ENCODE measurements around the gene RAB40C. TPM values are rescaled to one million over a fixed set of nuclear protein-coding genes. Genes with fewer than 3 reads are reported as not detected.

The RAB40C gene
- total and polyA plus RNA-seq, 2 donors (not counting 1 experiment from before 2014, with no cell fraction given): 3.2 to 11.6 TPM

DNA sequence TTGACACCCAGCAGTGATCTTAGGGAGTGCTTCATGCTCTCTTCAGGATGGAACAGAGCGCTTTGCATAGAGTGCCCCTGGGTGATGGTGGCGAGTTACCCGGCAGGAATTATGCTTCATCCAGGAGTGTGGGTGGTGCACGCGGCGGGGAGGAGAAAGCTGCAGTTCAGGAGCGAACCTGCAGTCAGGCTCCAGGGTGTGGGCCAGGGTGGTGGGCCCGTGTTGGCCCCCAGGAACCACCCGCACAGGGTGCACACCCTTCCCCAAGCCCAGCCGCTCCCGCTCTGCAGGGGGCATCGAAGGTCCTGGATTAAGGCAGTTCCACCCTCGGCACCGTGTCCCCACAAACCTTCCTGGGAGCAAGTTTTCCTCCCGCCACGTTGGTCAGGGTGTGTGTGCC, 3.9 kb downstream of the RAB40C start:
- H3K4me3 ChIP-seq (replicated peaks in 1 of 4; ENCODE audit: control extremely low read depth in 1 of 4, insufficient read depth in 1 of 4, low read depth in 3 of 4, low read length in 4 of 4): no peak overlapping the region
- H4K20me1 ChIP-seq (ENCODE audit: control insufficient read depth, extremely low read depth, insufficient read depth, low read length): no peaks in the 10 kb centered on the region
- H3K9me3 ChIP-seq (ENCODE audit: control insufficient read depth, insufficient read depth, low read depth, low read length): no peaks in the 10 kb centered on the region
- H3K4me1 ChIP-seq (ENCODE audit: control insufficient read depth, extremely low read depth, insufficient read depth, low read length): peaks cover 5% of the 10 kb centered on the region
- no peak for TF ChIP-seq EZH2 (IDR thresholded peaks at IDR 0.05; ENCODE audit: low read length, missing control alignments)
- TF ChIP-seq, protein P1, sequence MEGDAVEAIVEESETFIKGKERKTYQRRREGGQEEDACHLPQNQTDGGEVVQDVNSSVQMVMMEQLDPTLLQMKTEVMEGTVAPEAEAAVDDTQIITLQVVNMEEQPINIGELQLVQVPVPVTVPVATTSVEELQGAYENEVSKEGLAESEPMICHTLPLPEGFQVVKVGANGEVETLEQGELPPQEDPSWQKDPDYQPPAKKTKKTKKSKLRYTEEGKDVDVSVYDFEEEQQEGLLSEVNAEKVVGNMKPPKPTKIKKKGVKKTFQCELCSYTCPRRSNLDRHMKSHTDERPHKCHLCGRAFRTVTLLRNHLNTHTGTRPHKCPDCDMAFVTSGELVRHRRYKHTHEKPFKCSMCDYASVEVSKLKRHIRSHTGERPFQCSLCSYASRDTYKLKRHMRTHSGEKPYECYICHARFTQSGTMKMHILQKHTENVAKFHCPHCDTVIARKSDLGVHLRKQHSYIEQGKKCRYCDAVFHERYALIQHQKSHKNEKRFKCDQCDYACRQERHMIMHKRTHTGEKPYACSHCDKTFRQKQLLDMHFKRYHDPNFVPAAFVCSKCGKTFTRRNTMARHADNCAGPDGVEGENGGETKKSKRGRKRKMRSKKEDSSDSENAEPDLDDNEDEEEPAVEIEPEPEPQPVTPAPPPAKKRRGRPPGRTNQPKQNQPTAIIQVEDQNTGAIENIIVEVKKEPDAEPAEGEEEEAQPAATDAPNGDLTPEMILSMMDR (conservative IDR thresholded peaks at IDR 0.05 in 1 of 2, IDR thresholded peaks at IDR 0.05 in 1 of 2; ENCODE audit: low read depth in 1 of 2, low read length in 2 of 2): no peak
- no peaks in the 10 kb centered on the region for H3K36me3 ChIP-seq (ENCODE audit: control insufficient read depth, insufficient read depth, low read length)
- no peak overlapping the region for H2AFZ ChIP-seq (ENCODE audit: low read length)
- H3K27ac ChIP-seq (ENCODE audit: insufficient read depth, low read length): no peak overlapping the region
- no peak for DNase-seq (ENCODE audit: low read depth in 2 of 2)
- H3K27me3 ChIP-seq (ENCODE audit: control insufficient read depth, insufficient read depth, low read length): no peaks in the 10 kb centered on the region
- no peak overlapping the region for H3K4me2 ChIP-seq (ENCODE audit: extremely low read depth, insufficient read depth, low read length)
- H3K79me2 ChIP-seq (ENCODE audit: control insufficient read depth, insufficient read depth, low read length): peaks cover 18% of the 10 kb centered on the region
- H3K9ac ChIP-seq (ENCODE audit: insufficient read depth, low read length): no peak overlapping the region

DNA sequence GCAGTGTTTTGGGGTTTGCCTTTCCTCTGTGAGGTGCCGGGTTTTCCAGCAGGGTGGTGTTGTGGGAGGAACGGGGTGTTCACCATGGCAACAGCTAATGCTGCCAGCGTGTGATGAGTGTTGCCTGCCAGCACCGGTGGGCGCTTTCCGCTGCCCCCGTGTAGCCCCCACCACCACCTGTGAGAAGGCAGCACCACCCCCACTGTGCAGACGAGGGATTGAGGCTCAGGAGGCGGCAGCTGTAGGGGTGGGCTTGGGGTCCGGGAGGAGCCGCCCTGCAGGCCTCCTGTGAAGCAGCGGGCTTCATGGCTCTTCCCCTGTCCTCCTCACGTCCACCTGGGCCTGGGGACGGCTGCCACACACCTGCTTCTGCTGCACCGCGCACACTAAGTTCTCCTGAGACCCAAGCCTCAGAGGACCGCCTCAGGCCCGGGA, 5.2 kb downstream of the RAB40C start:
- H3K27me3 ChIP-seq (ENCODE audit: control insufficient read depth, insufficient read depth, low read length): no peaks in the 10 kb centered on the region
- H3K9me3 ChIP-seq (ENCODE audit: control insufficient read depth, insufficient read depth, low read depth, low read length): no peaks in the 10 kb centered on the region
- H3K9ac ChIP-seq (ENCODE audit: insufficient read depth, low read length): no peak overlapping the region
- no peak overlapping the region for H3K4me3 ChIP-seq (replicated peaks in 1 of 4; ENCODE audit: control extremely low read depth in 1 of 4, insufficient read depth in 1 of 4, low read depth in 3 of 4, low read length in 4 of 4)
- no peak overlapping the region for H2AFZ ChIP-seq (ENCODE audit: low read length)
- no peak overlapping the region for H3K4me2 ChIP-seq (ENCODE audit: extremely low read depth, insufficient read depth, low read length)
- H3K79me2 ChIP-seq (ENCODE audit: control insufficient read depth, insufficient read depth, low read length): peaks cover 18% of the 10 kb centered on the region
- no peak overlapping the region for H3K27ac ChIP-seq (ENCODE audit: insufficient read depth, low read length)
- H3K4me1 ChIP-seq (ENCODE audit: control insufficient read depth, extremely low read depth, insufficient read depth, low read length): peaks cover 5% of the 10 kb centered on the region
- H3K36me3 ChIP-seq (ENCODE audit: control insufficient read depth, insufficient read depth, low read length): no peaks in the 10 kb centered on the region
- TF ChIP-seq, protein P1 (conservative IDR thresholded peaks at IDR 0.05 in 1 of 2, IDR thresholded peaks at IDR 0.05 in 1 of 2; ENCODE audit: low read depth in 1 of 2, low read length in 2 of 2): no peak
- TF ChIP-seq EZH2 (IDR thresholded peaks at IDR 0.05; ENCODE audit: low read length, missing control alignments): no peak
- no peaks in the 10 kb centered on the region for H4K20me1 ChIP-seq (ENCODE audit: control insufficient read depth, extremely low read depth, insufficient read depth, low read length)
- DNase-seq (ENCODE audit: low read depth in 2 of 2): no peak

DNA sequence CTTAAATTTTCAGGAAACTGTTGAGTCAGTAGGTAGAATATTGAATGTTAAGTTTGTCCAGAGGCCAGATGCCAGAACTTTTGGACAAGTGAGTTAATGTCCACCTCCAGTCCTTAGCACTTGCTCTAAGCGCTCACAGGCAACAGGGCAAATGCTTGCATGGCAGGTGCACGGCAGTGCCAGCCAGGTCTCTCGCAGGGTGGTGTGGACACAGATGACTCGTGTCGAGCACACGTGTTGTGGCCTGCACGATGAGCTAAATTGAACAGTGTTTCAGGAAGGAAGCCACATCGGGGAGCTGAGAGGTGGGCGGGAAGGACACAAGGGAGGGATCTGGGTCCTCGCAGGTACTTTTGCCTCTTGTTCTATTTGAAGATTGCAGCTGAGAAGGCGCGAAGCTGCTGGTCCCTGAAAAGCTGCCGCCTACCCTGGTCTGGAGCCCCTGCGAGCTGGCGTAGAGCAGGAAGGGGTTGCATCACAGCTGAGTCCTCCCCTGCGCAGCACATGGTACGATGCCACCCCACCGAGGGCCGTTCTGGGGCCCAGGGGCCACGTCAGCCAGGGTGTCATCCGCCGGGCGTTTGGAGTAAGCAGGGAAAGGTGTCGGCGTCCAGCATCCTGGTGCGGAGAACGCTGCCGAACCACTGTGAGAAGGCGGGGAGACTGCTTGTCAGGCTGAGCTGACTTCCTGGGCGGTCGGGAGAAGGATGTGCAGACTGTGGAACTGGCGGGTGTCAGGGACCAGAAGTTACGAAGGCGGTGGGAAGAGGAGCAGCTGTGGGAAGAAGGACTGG, 6.3 kb downstream of the RAB40C start:
- no peak for DNase-seq (ENCODE audit: low read depth in 2 of 2)
- no peaks in the 10 kb centered on the region for H3K9me3 ChIP-seq (ENCODE audit: control insufficient read depth, insufficient read depth, low read depth, low read length)

More for the DNA sequence above, 6.3 kb downstream of the RAB40C start:
- Histone ChIP-seq H3K4me2 (ENCODE audit: extremely low read depth, insufficient read depth, low read length) (no peak overlapping the region), H2AFZ (ENCODE audit: low read length) (no peak overlapping the region), H3K79me2 (ENCODE audit: control insufficient read depth, insufficient read depth, low read length) (peaks cover 10% of the 10 kb centered on the region), H3K4me1 (ENCODE audit: control insufficient read depth, extremely low read depth, insufficient read depth, low read length) (peaks cover under 1% of the 10 kb centered on the region), H3K36me3 (ENCODE audit: control insufficient read depth, insufficient read depth, low read length) (no peaks in the 10 kb centered on the region), H3K4me3 (replicated peaks in 1 of 4; ENCODE audit: control extremely low read depth in 1 of 4, insufficient read depth in 1 of 4, low read depth in 3 of 4, low read length in 4 of 4) (no peak overlapping the region), H3K9ac (ENCODE audit: insufficient read depth, low read length) (no peak overlapping the region), H3K27ac (ENCODE audit: insufficient read depth, low read length) (no peak overlapping the region), H4K20me1 (ENCODE audit: control insufficient read depth, extremely low read depth, insufficient read depth, low read length) (no peaks in the 10 kb centered on the region), H3K27me3 (ENCODE audit: control insufficient read depth, insufficient read depth, low read length) (no peaks in the 10 kb centered on the region)
- no peak for TF ChIP-seq EZH2 (IDR thresholded peaks at IDR 0.05; ENCODE audit: low read length, missing control alignments)
- TF ChIP-seq, protein P1 (conservative IDR thresholded peaks at IDR 0.05 in 1 of 2, IDR thresholded peaks at IDR 0.05 in 1 of 2; ENCODE audit: low read depth in 1 of 2, low read length in 2 of 2): no peak

Data from fibroblast of lung (primary cell).